Keratinocyte (primary cell): Measurements from ENCODE around the gene NET1.

Source experiments
- CTCF ChIP-seq, 3 experiments: IDR thresholded peaks in 1 of 3; conservative IDR thresholded peaks in 1 of 3; optimal IDR thresholded peaks in 1 of 3; 2 replicates in 2 of 3; 3 replicates in 1 of 3; pipeline versions ENCODE3 to v1.5.1; 2011; ENCODE audit warnings: low read length in 3 of 3, mild to moderate bottlenecking in 3 of 3, moderate library complexity in 2 of 3, control low read depth in 1 of 3, inconsistent platforms in 1 of 3; ENCODE audit not compliant: insufficient read depth in 2 of 3; ENCODE audit errors: extremely low read depth in 1 of 3
- EZH2 ChIP-seq: IDR thresholded peaks from one replicate; pipeline ENCODE4 v1.6.1; 2012; ENCODE audit warnings: inconsistent platforms, mild to moderate bottlenecking, low read length, moderate library complexity

GRCh38 chr10:5395168-5395567 is 17.2 kb upstream of the NET1 start:
- TF ChIP-seq CTCF (optimal IDR thresholded peaks at IDR 0.05 in 1 of 3, IDR thresholded peaks at IDR 0.05 in 1 of 3, conservative IDR thresholded peaks at IDR 0.05 in 1 of 3; ENCODE audit: extremely low read depth in 1 of 3, insufficient read depth in 2 of 3, low read length in 3 of 3) (no peak), EZH2 (no peak)
